Neural cell (in vitro differentiated cells): ENCODE results near the gene CELF4. TPM values are rescaled to one million over a fixed set of nuclear protein-coding genes. Genes with fewer than 3 reads are reported as not detected.

ENCODE experiments used
- H2AFZ ChIP-seq: fragments of 200-600, 300-800 bp; sonication (generic), shearing (Covaris generic); 2 replicates; pipeline ENCODE4 v1.6.0; 2014; ENCODE audit warnings: low read depth, mild to moderate bottlenecking, antibody characterized with exemption, low read length, moderate library complexity
- H3F3A ChIP-seq: fragments of 200-600 bp; shearing (Covaris generic); 2 replicates; pipeline ENCODE4 v1.6.1; 2016; ENCODE audit warnings: mild to moderate bottlenecking, moderate library complexity, mixed read lengths, antibody characterized with exemption, low read length; ENCODE audit not compliant: insufficient read depth, poor library complexity, severe bottlenecking
- H3K27ac ChIP-seq: fragments of 200-600, 300-800 bp; sonication (generic), shearing (Covaris generic); 2 replicates; pipeline ENCODE4 v1.5.1; 2014; ENCODE audit warnings: mild to moderate bottlenecking, low read length, moderate library complexity
- H3K27me3 ChIP-seq: fragments of 300-800, 200-600 bp; sonication (generic), shearing (Covaris generic); 2 replicates; pipeline ENCODE4 v1.6.0; 2014; ENCODE audit warnings: mild to moderate bottlenecking, low read depth, low read length, moderate library complexity; ENCODE audit not compliant: insufficient read depth
- H3K36me3 ChIP-seq: fragments of 300-800, 200-600 bp; sonication (generic), shearing (Covaris generic); 2 replicates; pipeline ENCODE4 v1.5.1; 2014; ENCODE audit warnings: mild to moderate bottlenecking, antibody characterized with exemption, low read length, moderate library complexity; ENCODE audit not compliant: insufficient read depth
- H3K4me2 ChIP-seq: fragments of 300-800, 200-600 bp; sonication (generic), shearing (Covaris generic); 2 replicates; pipeline ENCODE4 v1.6.0; 2014; ENCODE audit warnings: mild to moderate bottlenecking, low read length
- H3K4me3 ChIP-seq: fragments of 300-800, 200-600 bp; sonication (generic), shearing (Covaris generic); 2 replicates; pipeline ENCODE4 v1.5.1; 2014; ENCODE audit warnings: mild to moderate bottlenecking, low read length, moderate library complexity
- H3K79me2 ChIP-seq: fragments of 200-600 bp; shearing (Covaris generic); replicated peaks from 2 replicates; pipeline ENCODE4 v1.6.0; 2014; ENCODE audit warnings: mild to moderate bottlenecking, low read length, moderate library complexity; ENCODE audit not compliant: insufficient read depth
- H3K9ac ChIP-seq: fragments of 300-800, 200-600 bp; sonication (generic), shearing (Covaris generic); 2 replicates; pipeline ENCODE4 v1.6.1; 2016; ENCODE audit warnings: mild to moderate bottlenecking, low read length, mixed read lengths
- H3K9me2 ChIP-seq: fragments of 200-600 bp; shearing (Covaris generic); 2 replicates; pipeline ENCODE4 v1.6.1; 2016; ENCODE audit warnings: mild to moderate bottlenecking, low read length, mixed read lengths; ENCODE audit not compliant: insufficient read depth
- H3K9me3 ChIP-seq: fragments of 200-600, 300-800 bp; sonication (generic), shearing (Covaris generic); 2 replicates; pipeline ENCODE4 v1.6.1; 2016; ENCODE audit warnings: mild to moderate bottlenecking, mixed run types, low read length, moderate library complexity, mixed read lengths
- H4K20me1 ChIP-seq: fragments of 200-600 bp; shearing (Covaris generic); 2 replicates; pipeline ENCODE4 v1.6.1; 2016; ENCODE audit warnings: mild to moderate bottlenecking, mixed run types; ENCODE audit not compliant: insufficient read depth
- EP300 ChIP-seq: fragments of 450-650 bp; conservative IDR thresholded peaks from 2 replicates; pipeline ENCODE4 v1.6.1; 2014; ENCODE audit warnings: antibody characterized with exemption, mild to moderate bottlenecking, moderate library complexity; ENCODE audit not compliant: poor library complexity, severe bottlenecking
- EZH2 ChIP-seq: fragments of 200-600, 300-800 bp; shearing (Covaris generic), sonication (generic); IDR thresholded peaks from 2 replicates; pipeline ENCODE4 v1.6.1; 2014; ENCODE audit warnings: antibody characterized with exemption, low read length, borderline replicate concordance, mild to moderate bottlenecking; ENCODE audit not compliant: insufficient read depth, poor library complexity, severe bottlenecking
- MXI1 ChIP-seq: fragments of 450-650 bp; conservative IDR thresholded peaks from 2 replicates; pipeline ENCODE4 v1.6.1; 2014; ENCODE audit warnings: antibody characterized with exemption, mild to moderate bottlenecking; ENCODE audit not compliant: poor library complexity, severe bottlenecking
- POLR2AphosphoS5 ChIP-seq: IDR thresholded peaks from 2 replicates; pipeline ENCODE4 v1.6.1; 2012
- RAD21 ChIP-seq: fragments of 450-650 bp; conservative IDR thresholded peaks from 2 replicates; pipeline ENCODE4 v1.6.1; 2014; ENCODE audit warnings: antibody characterized with exemption, mild to moderate bottlenecking, moderate library complexity
- SMC3 ChIP-seq: fragments of 450-650 bp; conservative IDR thresholded peaks from 2 replicates; pipeline ENCODE4 v1.6.1; 2014; ENCODE audit warnings: antibody characterized with exemption, mild to moderate bottlenecking, moderate library complexity; ENCODE audit not compliant: poor library complexity
- TAF1 ChIP-seq: IDR thresholded peaks from 2 replicates; pipeline ENCODE4 v1.6.1; 2012; ENCODE audit warnings: low read depth
- polyA plus RNA-seq: library from polyadenylated mRNA; depleted of rRNA; stranded (reverse); fragments of >200 nt; gene quantifications from 2 replicates; pipeline ENCODE4 v1.2.3, GENCODE V29; 2014
- TF ChIP-seq, protein P1 (sequence below): IDR thresholded peaks from 2 replicates; pipeline ENCODE4 v1.6.1; 2012; ENCODE audit warnings: borderline replicate concordance
- TF ChIP-seq, protein P2 (sequence below): fragments of 450-650 bp; IDR thresholded peaks from 2 replicates; pipeline ENCODE4 v1.5.1; 2014; ENCODE audit warnings: antibody characterized with exemption, mild to moderate bottlenecking, moderate library complexity; ENCODE audit not compliant: poor library complexity, severe bottlenecking

The CELF4 gene
- polyA plus RNA-seq, 1 donor from 2014 or later, result 191 TPM

DNA sequence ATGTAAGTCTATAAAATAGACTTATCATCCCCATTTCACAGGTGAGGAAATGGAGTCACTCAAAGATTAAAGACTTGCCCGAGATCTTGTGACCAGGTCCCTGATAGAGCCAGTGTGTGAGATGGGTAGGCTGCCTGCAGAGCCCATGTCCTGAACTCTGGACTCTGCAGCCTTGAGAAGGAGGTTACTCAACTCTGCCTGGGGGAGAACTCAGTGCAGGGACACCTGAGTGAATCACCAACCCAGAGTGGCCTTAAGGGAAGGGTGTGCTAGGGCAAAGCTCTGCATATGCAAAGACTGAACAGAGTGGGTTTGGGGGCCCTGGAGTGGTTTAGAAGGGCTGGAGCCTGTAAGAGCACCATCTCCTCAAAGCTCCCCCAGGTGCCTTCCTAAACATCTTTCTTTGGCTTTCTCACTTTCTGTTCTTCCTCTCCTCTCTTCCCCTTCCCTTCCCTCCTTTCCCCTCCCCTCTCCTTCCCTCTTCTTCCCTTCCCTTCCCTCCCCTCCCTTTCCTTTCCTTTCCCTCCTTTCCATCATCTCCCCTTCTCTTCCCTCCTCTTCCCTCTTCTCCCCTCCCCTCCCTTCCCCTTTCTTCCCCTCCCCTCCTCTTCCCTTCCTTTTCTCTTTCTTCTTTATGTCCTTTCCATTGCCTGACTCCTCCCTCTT, 67.6 kb downstream of the CELF4 start:
- Histone ChIP-seq H4K20me1 (peaks cover 4% of the 10 kb centered on the region), H3K27me3 (no peaks in the 10 kb centered on the region), H2AFZ (no peak overlapping the region), H3K9ac (no peak overlapping the region), H3K36me3 (no peaks in the 10 kb centered on the region), H3K4me2 (no peak overlapping the region), H3K79me2 (no peaks in the 10 kb centered on the region), H3K9me3 (no peaks in the 10 kb centered on the region), H3F3A (no peaks in the 10 kb centered on the region), H3K4me3 (no peak overlapping the region), H3K27ac (no peak overlapping the region), H3K9me2 (no peaks in the 10 kb centered on the region)
- TF ChIP-seq EZH2 (no peak), TAF1 (no peak), EP300 (no peak), POLR2AphosphoS5 (no peak), MXI1 (no peak), SMC3 (no peak), RAD21 (no peak)
- TF ChIP-seq, protein P1, sequence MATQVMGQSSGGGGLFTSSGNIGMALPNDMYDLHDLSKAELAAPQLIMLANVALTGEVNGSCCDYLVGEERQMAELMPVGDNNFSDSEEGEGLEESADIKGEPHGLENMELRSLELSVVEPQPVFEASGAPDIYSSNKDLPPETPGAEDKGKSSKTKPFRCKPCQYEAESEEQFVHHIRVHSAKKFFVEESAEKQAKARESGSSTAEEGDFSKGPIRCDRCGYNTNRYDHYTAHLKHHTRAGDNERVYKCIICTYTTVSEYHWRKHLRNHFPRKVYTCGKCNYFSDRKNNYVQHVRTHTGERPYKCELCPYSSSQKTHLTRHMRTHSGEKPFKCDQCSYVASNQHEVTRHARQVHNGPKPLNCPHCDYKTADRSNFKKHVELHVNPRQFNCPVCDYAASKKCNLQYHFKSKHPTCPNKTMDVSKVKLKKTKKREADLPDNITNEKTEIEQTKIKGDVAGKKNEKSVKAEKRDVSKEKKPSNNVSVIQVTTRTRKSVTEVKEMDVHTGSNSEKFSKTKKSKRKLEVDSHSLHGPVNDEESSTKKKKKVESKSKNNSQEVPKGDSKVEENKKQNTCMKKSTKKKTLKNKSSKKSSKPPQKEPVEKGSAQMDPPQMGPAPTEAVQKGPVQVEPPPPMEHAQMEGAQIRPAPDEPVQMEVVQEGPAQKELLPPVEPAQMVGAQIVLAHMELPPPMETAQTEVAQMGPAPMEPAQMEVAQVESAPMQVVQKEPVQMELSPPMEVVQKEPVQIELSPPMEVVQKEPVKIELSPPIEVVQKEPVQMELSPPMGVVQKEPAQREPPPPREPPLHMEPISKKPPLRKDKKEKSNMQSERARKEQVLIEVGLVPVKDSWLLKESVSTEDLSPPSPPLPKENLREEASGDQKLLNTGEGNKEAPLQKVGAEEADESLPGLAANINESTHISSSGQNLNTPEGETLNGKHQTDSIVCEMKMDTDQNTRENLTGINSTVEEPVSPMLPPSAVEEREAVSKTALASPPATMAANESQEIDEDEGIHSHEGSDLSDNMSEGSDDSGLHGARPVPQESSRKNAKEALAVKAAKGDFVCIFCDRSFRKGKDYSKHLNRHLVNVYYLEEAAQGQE, result no peak
- TF ChIP-seq, protein P2, sequence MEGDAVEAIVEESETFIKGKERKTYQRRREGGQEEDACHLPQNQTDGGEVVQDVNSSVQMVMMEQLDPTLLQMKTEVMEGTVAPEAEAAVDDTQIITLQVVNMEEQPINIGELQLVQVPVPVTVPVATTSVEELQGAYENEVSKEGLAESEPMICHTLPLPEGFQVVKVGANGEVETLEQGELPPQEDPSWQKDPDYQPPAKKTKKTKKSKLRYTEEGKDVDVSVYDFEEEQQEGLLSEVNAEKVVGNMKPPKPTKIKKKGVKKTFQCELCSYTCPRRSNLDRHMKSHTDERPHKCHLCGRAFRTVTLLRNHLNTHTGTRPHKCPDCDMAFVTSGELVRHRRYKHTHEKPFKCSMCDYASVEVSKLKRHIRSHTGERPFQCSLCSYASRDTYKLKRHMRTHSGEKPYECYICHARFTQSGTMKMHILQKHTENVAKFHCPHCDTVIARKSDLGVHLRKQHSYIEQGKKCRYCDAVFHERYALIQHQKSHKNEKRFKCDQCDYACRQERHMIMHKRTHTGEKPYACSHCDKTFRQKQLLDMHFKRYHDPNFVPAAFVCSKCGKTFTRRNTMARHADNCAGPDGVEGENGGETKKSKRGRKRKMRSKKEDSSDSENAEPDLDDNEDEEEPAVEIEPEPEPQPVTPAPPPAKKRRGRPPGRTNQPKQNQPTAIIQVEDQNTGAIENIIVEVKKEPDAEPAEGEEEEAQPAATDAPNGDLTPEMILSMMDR, result no peak

DNA sequence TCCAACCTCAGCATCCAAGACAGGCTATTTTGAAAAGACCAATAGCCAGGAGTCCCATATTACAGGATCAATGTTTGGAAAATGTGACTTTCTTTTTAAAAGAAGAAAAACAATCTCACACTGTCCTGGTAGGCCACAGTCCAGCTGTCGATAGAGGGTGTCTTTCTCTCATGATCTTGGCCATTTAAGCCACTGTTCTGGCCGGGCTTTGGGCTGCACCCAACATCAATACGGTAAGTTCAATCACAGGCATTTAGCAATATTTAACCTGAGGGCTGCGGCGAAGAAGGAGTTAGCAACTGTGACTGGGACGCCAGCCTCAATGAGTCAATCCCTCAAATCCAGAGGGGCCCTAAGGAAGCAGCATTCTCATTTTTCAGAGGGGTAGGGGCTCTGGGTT, 69.0 kb downstream of the CELF4 start:
- Histone ChIP-seq H3K9me2 (no peaks in the 10 kb centered on the region), H3K36me3 (no peaks in the 10 kb centered on the region), H4K20me1 (peaks cover 8% of the 10 kb centered on the region), H3K27me3 (no peaks in the 10 kb centered on the region), H3K9ac (no peak overlapping the region), H3F3A (no peaks in the 10 kb centered on the region), H2AFZ (no peak overlapping the region), H3K27ac (no peak overlapping the region), H3K9me3 (no peaks in the 10 kb centered on the region), H3K4me2 (no peak overlapping the region), H3K79me2 (no peaks in the 10 kb centered on the region), H3K4me3 (no peak overlapping the region)
- TF ChIP-seq, protein P2, result no peak
- TF ChIP-seq, protein P1, result no peak
- TF ChIP-seq EZH2, result no peak
- TF ChIP-seq RAD21, result no peak
- TF ChIP-seq MXI1, result no peak
- no peak for TF ChIP-seq POLR2AphosphoS5
- no peak for TF ChIP-seq EP300
- TF ChIP-seq TAF1, result no peak
